Upper lobe of right lung (tissue), 1 donor: ENCODE results near the gene KHDC4. TPM values are rescaled to one million over a fixed set of nuclear protein-coding genes. Genes with fewer than 3 reads are reported as not detected.

Source experiments
- ATAC-seq: fragments of 200-7000 bp; cut with Tn5 transposase; one replicate; pipeline ENCODE4 v1.9.1; 2020; ENCODE audit warnings: mild to moderate bottlenecking, moderate library complexity
- DNase-seq: peaks from one replicate; pipeline ENCODE4 v3.0.0-alpha.2; 2020
- H3K27ac ChIP-seq: fragments of 200-600 bp; one replicate; pipeline ENCODE4 v1.8.0; 2022
- H3K27me3 ChIP-seq: fragments of 200-600 bp; one replicate; pipeline ENCODE4 v1.8.0; 2022; ENCODE audit warnings: mild to moderate bottlenecking
- H3K36me3 ChIP-seq: fragments of 200-600 bp; one replicate; pipeline ENCODE4 v1.8.0; 2022
- H3K4me1 ChIP-seq: fragments of 200-600 bp; one replicate; pipeline ENCODE4 v1.8.0; 2022
- H3K4me3 ChIP-seq: fragments of 200-600 bp; one replicate; pipeline ENCODE4 v1.8.0; 2022; ENCODE audit warnings: mild to moderate bottlenecking
- H3K9me3 ChIP-seq: fragments of 200-600 bp; one replicate; pipeline ENCODE4 v1.8.0; 2022
- CTCF ChIP-seq: fragments of 200-600 bp; IDR thresholded peaks from one replicate; pipeline ENCODE4 v1.8.0; 2022; ENCODE audit warnings: antibody characterized with exemption
- intact Hi-C: fragments of 100-400 bp; cut with DNase I; formaldehyde crosslinking; loops from one replicate; pipeline ENCODE4 v1.11.0; 2022
- total RNA-seq: library from RNA; stranded (reverse); fragmentation: NEBNext Ultra II Directional; extraction: Animal tissue kit (Norgen Biotek cat#: 25700); gene quantifications from one replicate; pipeline ENCODE4 v1.2.1, GENCODE V29; 2021
- donor health status: DM: no; HTN: yes; CAD: no; lungs with severe emphysema.

KHDC4 gene
- total RNA-seq, 1 donor from 2014 or later, result 40.1 TPM

- H3K4me3 ChIP-seq, result no peak overlapping the region
- H3K4me1 ChIP-seq, result peaks cover 12% of the 10 kb centered on the region
- H3K9me3 ChIP-seq, result no peaks in the 10 kb centered on the region
- H3K36me3 ChIP-seq, result peaks cover 28% of the 10 kb centered on the region
- ATAC-seq, result peak; percentile 65
- DNase-seq, result no peak
- intact Hi-C loops, result no loop called here
- no peak for TF ChIP-seq CTCF
- peak overlapping the region; percentile 56 for H3K27ac ChIP-seq
- no peaks in the 10 kb centered on the region for H3K27me3 ChIP-seq
These were observed 40.6 kb downstream of the KHDC4 start for GRCh38 chr1:155893389-155894142.

- Histone ChIP-seq H3K4me3 (no peak overlapping the region), H3K9me3 (no peaks in the 10 kb centered on the region), H3K27ac (peak overlapping the region; percentile 56), H3K36me3 (peaks cover 20% of the 10 kb centered on the region), H3K27me3 (no peaks in the 10 kb centered on the region), H3K4me1 (peaks cover 12% of the 10 kb centered on the region)
- TF ChIP-seq CTCF, result no peak
- DNase-seq, result no peak
- intact Hi-C loops, result no loop called here
- peak; percentile 23 for ATAC-seq
These were observed 41.4 kb downstream of the KHDC4 start for GRCh38 chr1:155892796-155893195.

GRCh38 chr1:155890251-155890650 is 44.0 kb downstream of the KHDC4 start:
- no peaks in the 10 kb centered on the region for H3K27me3 ChIP-seq
- H3K27ac ChIP-seq, result no peak overlapping the region
- H3K4me3 ChIP-seq, result no peak overlapping the region
- H3K4me1 ChIP-seq, result peaks cover 12% of the 10 kb centered on the region
- no peaks in the 10 kb centered on the region for H3K36me3 ChIP-seq
- no peak for TF ChIP-seq CTCF
- no peaks in the 10 kb centered on the region for H3K9me3 ChIP-seq
- intact Hi-C loops, result no loop called here
- no peak for DNase-seq
- ATAC-seq, result no peak

GRCh38 chr1:155889566-155889965 is 44.6 kb downstream of the KHDC4 start:
- Histone ChIP-seq H3K27me3 (no peaks in the 10 kb centered on the region), H3K27ac (no peak overlapping the region), H3K9me3 (no peaks in the 10 kb centered on the region), H3K4me1 (peaks cover 12% of the 10 kb centered on the region), H3K4me3 (no peak overlapping the region), H3K36me3 (no peaks in the 10 kb centered on the region)
- intact Hi-C loops, result no loop called here
- ATAC-seq (no peak), DNase-seq (no peak)
- TF ChIP-seq CTCF, result no peak

GRCh38 chr1:155888481-155888880 is 45.7 kb downstream of the KHDC4 start:
- intact Hi-C loops, result no loop called here
- Histone ChIP-seq H3K4me1 (peaks cover 6% of the 10 kb centered on the region), H3K27me3 (no peaks in the 10 kb centered on the region), H3K27ac (no peak overlapping the region), H3K36me3 (no peaks in the 10 kb centered on the region), H3K4me3 (no peak overlapping the region), H3K9me3 (no peaks in the 10 kb centered on the region)
- DNase-seq, result no peak
- no peak for ATAC-seq
- no peak for TF ChIP-seq CTCF
